MCF 10A (cell line): ENCODE measurements around the gene DPF1. TPM values are rescaled to one million over a fixed set of nuclear protein-coding genes. Genes with fewer than 3 reads are reported as not detected.

Experiments used
- total RNA-seq: library from RNA; stranded (reverse); gene quantifications from 2 replicates; pipeline ENCODE4 v1.2.3, GENCODE V29; 2022

DPF1 gene
- total RNA-seq, 1 experiment from 2014 or later, result 1.2 TPM

Other genes starting within 250 kb of the DPF1 start
- gene PPP1R14A, start 32.2 kb upstream of the DPF1 start, total RNA-seq, result not detected in 2 replicates
- 277 and 333 TPM in 2 replicates for gene SPINT2, start 40.4 kb upstream of the DPF1 start, total RNA-seq
- gene C19orf33, start 80.0 kb upstream of the DPF1 start, total RNA-seq, result 343 and 381 TPM in 2 replicates
- 49.2 and 60.3 TPM in 2 replicates for gene YIF1B, start 91.7 kb upstream of the DPF1 start, total RNA-seq
- 5.3 and 6.2 TPM in 2 replicates for gene KCNK6, start 95.6 kb upstream of the DPF1 start, total RNA-seq
- gene CATSPERG, start 111.6 kb upstream of the DPF1 start, total RNA-seq, result 1.4 and 4.5 TPM in 2 replicates
- gene PSMD8, start 150.3 kb upstream of the DPF1 start, total RNA-seq, result 289 and 311 TPM in 2 replicates
- 0.27 and 1.4 TPM in 2 replicates for gene GGN, start 163.8 kb upstream of the DPF1 start, total RNA-seq
- 5.6 and 9.0 TPM in 2 replicates for gene SPRED3, start 164.5 kb upstream of the DPF1 start, total RNA-seq
- 18.8 and 19.9 TPM in 2 replicates for gene FAM98C, start 178.9 kb upstream of the DPF1 start, total RNA-seq
- not detected in 2 replicates for gene RASGRP4, start 202.0 kb upstream of the DPF1 start, total RNA-seq
- gene RYR1, start 209.5 kb upstream of the DPF1 start, total RNA-seq, result 0.28 and 0.32 TPM in 2 replicates